ENCODE data around the gene CEACAM3. TPM values are rescaled to one million over a fixed set of nuclear protein-coding genes. Genes with fewer than 3 reads are reported as not detected.

CEACAM3 gene
- polyA plus RNA-seq, 10 donors = 0.13 to 0.18 TPM; not detected in 8

GRCh38 chr19:41844601-41845000 is 48.2 kb downstream of the CEACAM3 start, which contains the start of gene LYPD4:
Gene LYPD4 (minus strand): TSS chr19:41844683. CDS start chr19:41839285, 5,398 bp downstream.
- DNase-seq = no peak

DNA sequence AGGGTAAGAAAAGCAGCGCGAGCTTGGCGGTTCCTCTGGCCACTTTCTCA is 48.4 kb downstream of the CEACAM3 start, which contains the start of gene DMRTC2:
TSS of gene DMRTC2 (plus strand) at position 42 of the 50 bp plus-strand sequence. CDS start 2,387 bp downstream, outside the sequence.
- no peak for DNase-seq

DNA sequence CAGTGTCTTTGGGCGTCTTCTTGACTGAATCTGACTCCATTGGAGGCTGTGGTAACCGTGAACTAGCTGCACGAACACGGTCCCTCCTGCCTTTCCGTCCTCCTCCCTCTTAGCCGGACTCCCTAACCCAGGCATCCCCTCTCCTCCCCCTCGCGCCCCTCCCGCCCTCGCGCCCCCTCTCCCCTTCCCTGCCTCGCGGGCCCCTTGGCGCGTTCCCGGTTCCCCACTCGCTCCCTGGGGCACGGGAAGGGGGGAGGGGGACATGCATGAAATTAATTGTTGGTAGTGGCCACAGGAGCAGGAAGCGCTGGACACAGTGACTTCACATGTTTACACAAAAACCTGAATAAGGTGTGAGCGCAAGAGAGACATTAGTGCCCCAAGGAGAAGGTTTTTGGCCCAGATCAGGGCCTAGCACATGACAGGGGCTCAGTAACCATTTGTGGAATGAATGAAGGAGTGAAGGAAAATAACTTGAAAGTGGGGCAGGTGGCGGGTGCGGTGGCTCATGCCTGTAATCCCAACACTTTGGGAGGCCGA is 48.7 kb downstream of the CEACAM3 start:
- no peak for DNase-seq

GRCh38 chr19:41847351-41848105 is 51.1 kb downstream of the CEACAM3 start:
- DNase-seq = no peak

- no peak for DNase-seq
Measured at GRCh38 chr19:41848666-41849065, 52.3 kb downstream of the CEACAM3 start.

- DNase-seq = no peak
Measured at GRCh38 chr19:41849067-41849466, 52.7 kb downstream of the CEACAM3 start.

- no peak for DNase-seq
Measured at GRCh38 chr19:41850381-41850780, 54.0 kb downstream of the CEACAM3 start.

- no peak for DNase-seq
Measured at GRCh38 chr19:41851456-41851855, 55.1 kb downstream of the CEACAM3 start.

DNA sequence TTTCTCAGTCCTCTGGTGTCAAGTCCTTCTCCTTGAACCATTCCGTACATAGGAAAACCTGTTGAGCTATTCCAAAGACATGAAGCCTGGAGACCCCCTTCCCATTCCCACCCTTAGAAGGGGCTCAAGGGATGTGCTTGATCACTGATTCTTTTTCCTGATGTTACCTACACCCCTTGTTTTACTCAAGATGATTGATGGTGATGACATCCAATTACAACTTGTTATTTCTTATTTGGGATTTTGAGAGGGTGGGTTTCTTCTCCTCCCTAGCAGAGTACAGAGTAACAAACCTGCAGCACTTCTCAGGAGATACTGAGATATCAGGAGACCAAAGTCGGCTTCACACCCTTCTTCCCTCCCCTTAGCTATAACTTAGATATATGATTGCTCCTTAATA is 57.0 kb downstream of the CEACAM3 start:
- DNase-seq = no peak

DNA sequence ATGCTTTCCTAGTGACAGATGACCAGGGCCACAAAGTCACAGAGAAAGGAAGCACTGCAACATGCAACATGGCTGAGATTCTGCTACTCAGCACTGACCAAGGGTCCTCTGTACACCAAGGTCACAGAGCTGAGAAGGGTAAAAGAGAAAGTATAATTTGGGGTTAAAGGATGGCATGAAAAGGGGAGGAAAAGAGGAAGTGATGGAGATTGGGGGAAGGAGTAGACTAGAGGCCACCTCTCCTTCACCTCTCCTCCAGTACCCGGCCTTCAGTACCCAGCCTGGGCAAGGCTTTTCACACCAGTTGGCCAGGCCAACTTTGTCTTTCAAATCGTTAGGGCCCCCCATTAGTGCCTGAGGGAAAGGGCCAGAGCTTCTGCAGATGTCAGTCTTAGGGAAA is 57.4 kb downstream of the CEACAM3 start:
- DNase-seq = no peak

DNA sequence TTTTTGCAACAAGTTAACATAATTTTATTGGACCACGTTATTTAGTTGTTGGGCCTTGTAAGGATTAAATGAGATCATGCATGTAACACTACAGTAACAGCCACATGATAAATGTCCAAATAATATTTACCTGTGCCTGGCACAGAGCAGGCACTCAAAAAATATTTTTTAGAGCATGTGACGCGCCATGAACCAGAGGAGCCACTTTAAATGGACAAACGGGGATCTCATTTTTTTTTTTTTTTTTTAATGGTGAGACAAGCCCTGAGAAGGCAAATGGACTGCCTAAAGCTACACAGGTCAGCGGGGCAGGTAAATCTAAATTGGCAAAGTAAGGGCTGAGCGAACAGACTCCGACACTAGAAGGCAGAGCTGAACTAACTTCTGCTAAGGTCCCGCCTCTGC is 62.8 kb downstream of the CEACAM3 start:
- DNase-seq = no peak

DNA sequence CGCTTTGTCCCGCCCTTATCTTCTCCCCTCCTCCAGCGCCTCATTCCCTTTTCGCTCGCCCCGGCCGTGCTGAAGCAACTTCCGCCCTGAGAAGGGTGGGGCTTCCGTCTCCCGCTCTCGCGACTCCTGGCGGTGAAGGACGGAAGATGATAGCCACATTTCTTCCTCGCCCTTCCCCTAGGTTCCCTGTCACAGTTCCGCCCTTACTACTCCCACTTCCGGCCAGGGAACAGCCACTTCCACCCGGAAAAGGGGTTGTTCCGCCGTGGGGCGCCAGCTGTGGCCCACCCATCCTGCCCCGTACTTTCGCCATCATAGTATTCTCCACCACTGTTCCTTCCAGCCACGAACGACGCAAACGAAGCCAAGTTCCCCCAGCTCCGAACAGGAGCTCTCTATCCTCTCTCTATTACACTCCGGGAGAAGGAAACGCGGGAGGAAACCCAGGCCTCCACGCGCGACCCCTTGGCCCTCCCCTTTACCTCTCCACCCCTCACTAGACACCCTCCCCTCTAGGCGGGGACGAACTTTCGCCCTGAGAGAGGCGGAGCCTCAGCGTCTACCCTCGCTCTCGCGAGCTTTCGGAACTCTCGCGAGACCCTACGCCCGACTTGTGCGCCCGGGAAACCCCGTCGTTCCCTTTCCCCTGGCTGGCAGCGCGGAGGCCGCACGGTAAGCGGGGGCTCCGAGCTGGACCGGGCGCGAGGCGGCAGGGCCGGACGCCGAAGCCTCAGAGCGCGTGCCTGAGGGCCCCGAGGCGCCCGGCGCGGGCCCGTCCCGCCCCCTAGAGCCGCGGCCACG is 63.4 kb downstream of the CEACAM3 start, which contains the start of gene RPS19:
TSS of gene RPS19 (plus strand) at position 638 of the 801 bp plus-strand sequence. CDS start 520 bp downstream, outside the sequence.
- DNase-seq = peak; percentile 99 to 100 (median 100)

GRCh38 chr19:41860419-41861115 is 64.2 kb downstream of the CEACAM3 start:
- DNase-seq = peak in 1 of 3 donors; percentile 65

Other genes starting within 250 kb of the CEACAM3 start
- 1 to 10 TPM in 9 of 10 donors, under 1 TPM in 1; 0.72 to 3.4 (median 1.7) TPM for gene CEACAM21, start 220.4 kb upstream of the CEACAM3 start, polyA plus RNA-seq (ENCODE audit: insufficient read length in 10 of 10)
- gene CEACAM4, start 169.5 kb upstream of the CEACAM3 start, polyA plus RNA-seq (ENCODE audit: insufficient read length in 10 of 10) = under 1 TPM in 4 of 10 donors, not detected in 6; 0.12 to 0.52 (median 0.34) TPM
- gene CEACAM7, start 108.3 kb upstream of the CEACAM3 start, polyA plus RNA-seq (ENCODE audit: insufficient read length in 10 of 10) = not detected
- gene CEACAM5, start 88.0 kb upstream of the CEACAM3 start, polyA plus RNA-seq (ENCODE audit: insufficient read length in 10 of 10) = under 1 TPM in 5 of 10 donors, not detected in 5; 0.05 to 0.78 (median 0.14) TPM
- gene CEACAM6, start 41.1 kb upstream of the CEACAM3 start, polyA plus RNA-seq (ENCODE audit: insufficient read length in 10 of 10) = under 1 TPM in 9 of 10 donors, not detected in 1; 0.08 to 0.40 (median 0.26) TPM
- gene LYPD4, start 48.1 kb downstream of the CEACAM3 start, polyA plus RNA-seq (ENCODE audit: insufficient read length in 10 of 10) = under 1 TPM in 1 of 10 donors, not detected in 9; 0.15 TPM
- gene DMRTC2, start 48.5 kb downstream of the CEACAM3 start, polyA plus RNA-seq (ENCODE audit: insufficient read length in 10 of 10) = under 1 TPM in 2 of 10 donors, not detected in 8; 0.16 to 0.43 TPM
- 1,000 to 10,000 TPM; 1,506 to 2,735 (median 2,171) TPM for gene RPS19, start 63.7 kb downstream of the CEACAM3 start, polyA plus RNA-seq (ENCODE audit: insufficient read length in 10 of 10)
- 1 to 10 TPM in 5 of 10 donors, under 1 TPM in 5; 0.39 to 2.2 (median 1.2) TPM for gene CD79A, start 80.7 kb downstream of the CEACAM3 start, polyA plus RNA-seq (ENCODE audit: insufficient read length in 10 of 10)
- 10 to 100 TPM; 26.4 to 58.8 (median 43.1) TPM for gene ARHGEF1, start 86.6 kb downstream of the CEACAM3 start, polyA plus RNA-seq (ENCODE audit: insufficient read length in 10 of 10)
- gene ERFL, start 131.9 kb downstream of the CEACAM3 start, polyA plus RNA-seq (ENCODE audit: insufficient read length in 10 of 10) = under 1 TPM in 9 of 10 donors, not detected in 1; 0.07 to 0.29 (median 0.20) TPM
- gene RABAC1, start 162.7 kb downstream of the CEACAM3 start, polyA plus RNA-seq (ENCODE audit: insufficient read length in 10 of 10) = 100 to 1,000 TPM in 2 of 10 donors, 10 to 100 TPM in 8; 44.2 to 104 (median 59.9) TPM
- gene ATP1A3, start 197.6 kb downstream of the CEACAM3 start, polyA plus RNA-seq (ENCODE audit: insufficient read length in 10 of 10) = 1 to 10 TPM in 3 of 10 donors, under 1 TPM in 7; 0.20 to 1.1 (median 0.61) TPM

Measured in muscle of back (tissue), 11 donors.